ENCODE results near the gene PSEN1.

- TF ChIP-seq, protein P1, sequence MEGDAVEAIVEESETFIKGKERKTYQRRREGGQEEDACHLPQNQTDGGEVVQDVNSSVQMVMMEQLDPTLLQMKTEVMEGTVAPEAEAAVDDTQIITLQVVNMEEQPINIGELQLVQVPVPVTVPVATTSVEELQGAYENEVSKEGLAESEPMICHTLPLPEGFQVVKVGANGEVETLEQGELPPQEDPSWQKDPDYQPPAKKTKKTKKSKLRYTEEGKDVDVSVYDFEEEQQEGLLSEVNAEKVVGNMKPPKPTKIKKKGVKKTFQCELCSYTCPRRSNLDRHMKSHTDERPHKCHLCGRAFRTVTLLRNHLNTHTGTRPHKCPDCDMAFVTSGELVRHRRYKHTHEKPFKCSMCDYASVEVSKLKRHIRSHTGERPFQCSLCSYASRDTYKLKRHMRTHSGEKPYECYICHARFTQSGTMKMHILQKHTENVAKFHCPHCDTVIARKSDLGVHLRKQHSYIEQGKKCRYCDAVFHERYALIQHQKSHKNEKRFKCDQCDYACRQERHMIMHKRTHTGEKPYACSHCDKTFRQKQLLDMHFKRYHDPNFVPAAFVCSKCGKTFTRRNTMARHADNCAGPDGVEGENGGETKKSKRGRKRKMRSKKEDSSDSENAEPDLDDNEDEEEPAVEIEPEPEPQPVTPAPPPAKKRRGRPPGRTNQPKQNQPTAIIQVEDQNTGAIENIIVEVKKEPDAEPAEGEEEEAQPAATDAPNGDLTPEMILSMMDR (conservative IDR thresholded peaks at IDR 0.05; ENCODE audit: low read depth, low read length) = no peak
- no peak for TF ChIP-seq EZH2 (IDR thresholded peaks at IDR 0.05; ENCODE audit: borderline replicate concordance, low read depth, low read length, poor library complexity, severe bottlenecking)
These were observed 126.3 kb downstream of the PSEN1 start for GRCh38 chr14:73262427-73263183.
